SK-N-SH (cell line): ENCODE data around the gene CHST3. TPM values are rescaled to one million over a fixed set of nuclear protein-coding genes. Genes with fewer than 3 reads are reported as not detected.

Source experiments
- CTCF ChIA-PET: fragments of 300-600, 350-600 bp; formaldehyde crosslinking; extraction: SDS; loops from one replicate; lab custom pipeline; 2021; lab: Yijun Ruan, JAX
- POLR2A ChIA-PET: fragments of 350-600 bp; sonication (Branson Sonifier 250); formaldehyde crosslinking; extraction: SDS; loops from one replicate; lab custom pipeline; 2020; ENCODE audit warnings: antibody characterized with exemption, inconsistent platforms; lab: Yijun Ruan, JAX
- DNase-seq: peaks from one replicate; pipeline ENCODE4 v3.0.0; 2012
- H2AFZ ChIP-seq: fragments of 200-600 bp; sonication (generic); 2 replicates; pipeline ENCODE4 v1.8.1; 2016; ENCODE audit warnings: antibody characterized with exemption, mild to moderate bottlenecking, low read depth
- H3F3A ChIP-seq: fragments of 200-600 bp; sonication (generic); replicated peaks from 2 replicates; pipeline ENCODE3; 2016; ENCODE audit warnings: antibody characterized with exemption, mild to moderate bottlenecking; ENCODE audit not compliant: insufficient read depth
- H3K27ac ChIP-seq, 2 experiments: fragments of 200-500 bp in 1 of 2; fragments of 200-600 bp in 1 of 2; sonication (Bioruptor generic) in 1 of 2; sonication (generic), shearing (Covaris generic) in 1 of 2; 2 replicates each; pipeline versions ENCODE4 v1.5.1 to v1.6.1; 2014 to 2016; ENCODE audit warnings: low read depth in 2 of 2, inconsistent platforms in 1 of 2, low read length in 1 of 2, mild to moderate bottlenecking in 1 of 2, mixed read lengths in 1 of 2
- H3K27me3 ChIP-seq: fragments of 200-600 bp; sonication (generic), shearing (Covaris generic); 2 replicates; pipeline ENCODE4 v1.6.1; 2016; ENCODE audit warnings: mixed run types; ENCODE audit not compliant: insufficient read depth
- H3K36me3 ChIP-seq, 2 experiments: fragments of 200-500 bp in 1 of 2; fragments of 200-600 bp in 1 of 2; sonication (Bioruptor generic) in 1 of 2; sonication (generic) in 1 of 2; replicated peaks in 1 of 2; 2 replicates each; pipeline versions ENCODE3 to v1.5.1; 2014 to 2016; ENCODE audit warnings: low read length in 1 of 2, mild to moderate bottlenecking in 1 of 2; ENCODE audit not compliant: insufficient read depth in 2 of 2, control insufficient read depth in 1 of 2
- H3K4me1 ChIP-seq, 2 experiments: fragments of 200-500 bp in 1 of 2; fragments of 200-600 bp in 1 of 2; sonication (Bioruptor generic) in 1 of 2; sonication (generic), shearing (Covaris generic) in 1 of 2; 2 replicates each; pipeline versions ENCODE4 v1.5.1 to v1.6.1; 2014 to 2016; ENCODE audit warnings: low read depth in 1 of 2, low read length in 1 of 2, mixed run types in 1 of 2; ENCODE audit not compliant: insufficient read depth in 2 of 2, control insufficient read depth in 1 of 2
- H3K4me2 ChIP-seq: fragments of 200-600 bp; sonication (generic), shearing (Covaris generic); 2 replicates; pipeline ENCODE4 v1.6.1; 2017; ENCODE audit warnings: mixed run types
- H3K4me3 ChIP-seq, 2 experiments: fragments of 200-500 bp in 1 of 2; fragments of 200-600 bp in 1 of 2; sonication (Bioruptor generic) in 1 of 2; sonication (generic), shearing (Covaris generic) in 1 of 2; 2 replicates each; pipeline versions ENCODE4 v1.5.1 to v1.8.1; 2014 to 2016; ENCODE audit warnings: low read depth in 2 of 2, inconsistent platforms in 1 of 2, low read length in 1 of 2, mild to moderate bottlenecking in 1 of 2, mixed read lengths in 1 of 2, moderate library complexity in 1 of 2
- H3K79me2 ChIP-seq: fragments of 200-600 bp; sonication (generic); 2 replicates; pipeline ENCODE4 v1.8.1; 2017; ENCODE audit warnings: mild to moderate bottlenecking; ENCODE audit not compliant: insufficient read depth
- H3K9ac ChIP-seq: fragments of 200-600 bp; sonication (generic); 2 replicates; pipeline ENCODE4 v1.6.1; 2017; ENCODE audit warnings: mixed run types
- H3K9me2 ChIP-seq: fragments of 200-600 bp; sonication (generic); 2 replicates; pipeline ENCODE4 v1.6.1; 2017; ENCODE audit warnings: mixed run types
- H3K9me3 ChIP-seq: fragments of 200-600 bp; sonication (generic); 2 replicates; pipeline ENCODE4 v1.6.1; 2017; ENCODE audit warnings: mixed run types, mild to moderate bottlenecking, moderate library complexity
- H4K20me1 ChIP-seq: fragments of 200-600 bp; sonication (generic); 2 replicates; pipeline ENCODE4 v1.6.1; 2017; ENCODE audit warnings: mild to moderate bottlenecking, mixed run types; ENCODE audit not compliant: insufficient read depth
- CHD2 ChIP-seq: fragments of 150-350 bp; IDR thresholded peaks from 2 replicates; pipeline ENCODE4 v1.6.1; 2018; ENCODE audit warnings: low read length; ENCODE audit not compliant: partially characterized antibody
- ELF1 ChIP-seq: IDR thresholded peaks from 2 replicates; pipeline ENCODE4 v1.4.0; 2012
- FOSL2 ChIP-seq: IDR thresholded peaks from 2 replicates; pipeline ENCODE4 v1.4.0; 2012; ENCODE audit warnings: low read depth, mild to moderate bottlenecking, moderate library complexity, borderline replicate concordance
- FOXJ3 ChIP-seq: sonication (generic); formaldehyde crosslinking; IDR thresholded peaks from 2 replicates; pipeline ENCODE4 v1.5.1; 2020; ENCODE audit warnings: mild to moderate bottlenecking, missing genetic modification reagents
- FOXM1 ChIP-seq: IDR thresholded peaks from 2 replicates; pipeline ENCODE4 v1.4.0; 2012; ENCODE audit warnings: low read depth, mild to moderate bottlenecking
- GABPA ChIP-seq: IDR thresholded peaks from 2 replicates; pipeline ENCODE4 v1.4.0; 2012; ENCODE audit warnings: low read depth, mild to moderate bottlenecking
- GATA2 ChIP-seq: sonication (generic); formaldehyde crosslinking; IDR thresholded peaks from 2 replicates; pipeline ENCODE4 v1.5.0; 2020; ENCODE audit warnings: mild to moderate bottlenecking, missing genetic modification reagents
- NRF1 ChIP-seq: IDR thresholded peaks from 2 replicates; pipeline ENCODE4 v1.6.1; 2012; ENCODE audit warnings: low read depth, mild to moderate bottlenecking, low read length
- PBX3 ChIP-seq: IDR thresholded peaks from 2 replicates; pipeline ENCODE4; 2012
- POLR2AphosphoS5 ChIP-seq: IDR thresholded peaks from 2 replicates; pipeline ENCODE4 v1.6.1; 2012; ENCODE audit warnings: low read depth, low read length
- RAD21 ChIP-seq: IDR thresholded peaks from 2 replicates; pipeline ENCODE4 v1.6.1; 2012; ENCODE audit warnings: mild to moderate bottlenecking, low read length
- RCOR1 ChIP-seq: fragments of 150-350 bp; IDR thresholded peaks from 2 replicates; pipeline ENCODE4 v1.6.1; 2017; ENCODE audit warnings: antibody characterized with exemption, low read length
- REST ChIP-seq: IDR thresholded peaks from 2 replicates; pipeline ENCODE4 v1.6.1; 2012; ENCODE audit warnings: mild to moderate bottlenecking, low read depth, low read length, moderate library complexity
- RFX5 ChIP-seq: IDR thresholded peaks from 2 replicates; pipeline ENCODE4 v1.6.1; 2012; ENCODE audit warnings: mild to moderate bottlenecking, improper control_type of control experiment, low read length
- RXRA ChIP-seq: IDR thresholded peaks from 2 replicates; pipeline ENCODE4 v1.4.0; 2012; ENCODE audit warnings: low read depth, mild to moderate bottlenecking, borderline replicate concordance
- SIN3A ChIP-seq: IDR thresholded peaks from 2 replicates; pipeline ENCODE4 v1.6.1; 2012; ENCODE audit warnings: low read depth, mild to moderate bottlenecking, low read length, moderate library complexity, borderline replicate concordance
- SMC3 ChIP-seq: IDR thresholded peaks from 2 replicates; pipeline ENCODE4 v1.6.1; 2012; ENCODE audit warnings: low read depth, low read length, improper control_type of control experiment
- TAF1 ChIP-seq: IDR thresholded peaks from 2 replicates; pipeline ENCODE4 v1.6.1; 2012; ENCODE audit warnings: low read depth, mild to moderate bottlenecking, low read length, moderate library complexity, borderline replicate concordance
- TCF12 ChIP-seq: IDR thresholded peaks from 2 replicates; pipeline ENCODE4 v1.4.0; 2012
- TEAD4 ChIP-seq: IDR thresholded peaks from 2 replicates; pipeline ENCODE4 v1.4.0; 2012; ENCODE audit warnings: mild to moderate bottlenecking, borderline replicate concordance; ENCODE audit not compliant: insufficient read depth
- WGBS: methylation state at CpG from one replicate; pipeline ENCODE4 v1.1.6; 2017; ENCODE audit warnings: low lambda C conversion rate; 5-methylcytosine and 5-hydroxymethylcytosine counted together
- polyA plus RNA-seq, 3 experiments: library from polyadenylated mRNA; depleted of rRNA; stranded (reverse); fragments of >200 nt; gene quantifications; 2 replicates each; pipeline ENCODE4 v1.2.3, GENCODE V29; 2012

Gene CHST3
- polyA plus RNA-seq, 1 of the 3 experiments (the other 2 are of a cell fraction): 6.0 TPM

GRCh38 chr10:72011976-72012512 lies 47.8 kb downstream of the CHST3 start:
- no peak overlapping the region; a peak in 1 of 4 replicates for H3K27ac ChIP-seq
- H3F3A ChIP-seq: peaks cover 3% of the 10 kb centered on the region
- H3K4me1 ChIP-seq: peaks cover 13 to 55% of the 10 kb centered on the region in 2 experiments
- H3K4me3 ChIP-seq: no peak overlapping the region
- no peaks in the 10 kb centered on the region for H3K9me2 ChIP-seq
- TF ChIP-seq RXRA (no peak), SMC3 (no peak), FOXJ3 (CRISPR knock-in tag) (no peak), TAF1 (no peak), RCOR1 (no peak), TCF12 (no peak), NRF1 (no peak), PBX3 (no peak), RFX5 (no peak), GABPA (no peak), REST (no peak), SIN3A (no peak)
- TF ChIP-seq, all 33 proteins: peak for 0
- H3K36me3 ChIP-seq: peaks cover 0 to 11% of the 10 kb centered on the region in 2 experiments
- DNase-seq: no peak
- no peaks in the 10 kb centered on the region for H4K20me1 ChIP-seq
- H3K9me3 ChIP-seq: no peaks in the 10 kb centered on the region
- peaks cover 3% of the 10 kb centered on the region; the same call in 1 of the 2 replicates for H3K79me2 ChIP-seq
- no peak overlapping the region for H2AFZ ChIP-seq
- H3K4me2 ChIP-seq: no peak overlapping the region
- 88% methylated on average over 4 of the region's 7 CpGs for WGBS
- H3K9ac ChIP-seq: no peak overlapping the region
- ChIA-PET CTCF (interaction anchor here (0.6 to 3.5 kb wide), 5 partner anchors 36 to 325 kb away, joined by 3 to 19 read pairs (median 6); no protein-coding TSS in a partner anchor), POLR2A (no interaction called here)
- H3K27me3 ChIP-seq: no peaks in the 10 kb centered on the region

- Histone ChIP-seq H3K4me1 (peaks cover 13 to 55% of the 10 kb centered on the region in 2 experiments), H3K9ac (no peak overlapping the region), H3K4me2 (no peak overlapping the region), H3K4me3 (no peak overlapping the region), H3K9me3 (no peaks in the 10 kb centered on the region), H2AFZ (no peak overlapping the region), H4K20me1 (no peaks in the 10 kb centered on the region), H3F3A (peaks cover 3% of the 10 kb centered on the region), H3K79me2 (peaks cover 3% of the 10 kb centered on the region; the same call in 1 of the 2 replicates), H3K27me3 (no peaks in the 10 kb centered on the region), H3K9me2 (no peaks in the 10 kb centered on the region), H3K27ac (peak overlapping the region in 1 of 2 experiments; percentile 90; a peak in 2 of 4 replicates), H3K36me3 (peaks cover 0 to 9% of the 10 kb centered on the region in 2 experiments)
- CTCF ChIA-PET: interaction anchor here (1.0 to 3.5 kb wide), 6 partner anchors 13 to 324 kb away, joined by 3 to 19 read pairs (median 6); no protein-coding TSS in a partner anchor
- WGBS: 98% methylated on average over 5 of the region's 7 CpGs
- POLR2A ChIA-PET: interaction anchor here (0.6 kb wide), 1 partner anchor 224 kb away, joined by 6 read pairs; no protein-coding TSS in a partner anchor
- no peak for TF ChIP-seq FOSL2
- TF ChIP-seq POLR2AphosphoS5: no peak
- no peak for TF ChIP-seq ELF1
- no peak for TF ChIP-seq SMC3
- TF ChIP-seq RCOR1: no peak
- TF ChIP-seq GABPA: no peak
- TF ChIP-seq PBX3: no peak
- no peak for TF ChIP-seq FOXM1
- TF ChIP-seq CHD2: no peak
- no peak for TF ChIP-seq RAD21
- no peak for TF ChIP-seq TEAD4
- TF ChIP-seq GATA2 (CRISPR knock-in tag): no peak
- no peak for TF ChIP-seq TAF1
- DNase-seq: no peak
Measured at GRCh38 chr10:72012796-72013195, 48.6 kb downstream of the CHST3 start.
